NCI-H1417 treated with DMSO at 0.1 percent for 48 hours (cell line): Measurements from ENCODE around the gene VPS51.

Experiments used
- DNase-seq: peaks from one replicate; lab custom pipeline; 2025; lab: John Stamatoyannopoulos, UW

Gene VPS51

GRCh38 chr11:65120831-65121230 is 24.8 kb downstream of the VPS51 start:
- DNase-seq = no peak

- DNase-seq = no peak
Observed at GRCh38 chr11:65121447-65121864, 25.4 kb downstream of the VPS51 start.

- peak; percentile 96 for DNase-seq
Observed at GRCh38 chr11:65121865-65122696, 26.1 kb downstream of the VPS51 start, which contains the start of the genes FAU and MRPL49. Gene FAU (minus strand): TSS chr11:65122134. CDS start chr11:65121813, 321 bp downstream. Gene MRPL49 (plus strand): TSS chr11:65122321. CDS start chr11:65122347, 26 bp downstream.

- DNase-seq = no peak
Observed at GRCh38 chr11:65124480-65125196, 28.6 kb downstream of the VPS51 start.

GRCh38 chr11:65125197-65126056 is 29.4 kb downstream of the VPS51 start:
- DNase-seq = no peak

- no peak for DNase-seq
Observed at GRCh38 chr11:65126624-65127274, 30.7 kb downstream of the VPS51 start.

- DNase-seq = no peak
Observed at GRCh38 chr11:65127473-65128181, 31.6 kb downstream of the VPS51 start.

- no peak for DNase-seq
Observed at GRCh38 chr11:65128182-65129145, 32.5 kb downstream of the VPS51 start.

- no peak for DNase-seq
Observed at GRCh38 chr11:65129649-65130441, 33.8 kb downstream of the VPS51 start.

GRCh38 chr11:65130631-65131416 is 34.8 kb downstream of the VPS51 start:
- no peak for DNase-seq

GRCh38 chr11:65131417-65131776 is 35.4 kb downstream of the VPS51 start:
- no peak for DNase-seq

- no peak for DNase-seq
Observed at GRCh38 chr11:65131895-65132237, 35.9 kb downstream of the VPS51 start.

GRCh38 chr11:65132238-65132987 is 36.4 kb downstream of the VPS51 start:
- no peak for DNase-seq

- no peak for DNase-seq
Observed at GRCh38 chr11:65132988-65133700, 37.1 kb downstream of the VPS51 start.

GRCh38 chr11:65133724-65134123 is 37.7 kb downstream of the VPS51 start:
- no peak for DNase-seq

GRCh38 chr11:65134240-65134951 is 38.4 kb downstream of the VPS51 start, which contains the start of gene SYVN1:
Gene SYVN1 (minus strand): TSS chr11:65134519. CDS start chr11:65133601, 918 bp downstream.
- DNase-seq = peak; percentile 91
